MM.1S (cell line): ENCODE data around the gene PTPRN2.
"Not testable (repeated sequence)": the region's sequence is repeated elsewhere in the genome, so short reads cannot be mapped to it uniquely, and the experiment has no call there.

Experiments
- CTCF ChIP-seq: fragments of 300-600 bp; sonication (generic); IDR thresholded peaks from 2 replicates; pipeline ENCODE4 v1.5.1; 2016; ENCODE audit warnings: antibody characterized with exemption, low read length, mixed read lengths
- EZH2phosphoT487 ChIP-seq: fragments of 300-600 bp; sonication (generic); IDR thresholded peaks from 2 replicates; pipeline ENCODE4 v1.6.1; 2018; ENCODE audit warnings: antibody characterized with exemption, low read length

GRCh38 chr7:157896376-157896675, 691.3 kb downstream of the PTPRN2 start:
- TF ChIP-seq CTCF, EZH2phosphoT487: not testable (repeated sequence)
